Colonic mucosa (tissue), 4 donors: ENCODE results near the gene DUSP18. TPM values are rescaled to one million over a fixed set of nuclear protein-coding genes. Genes with fewer than 3 reads are reported as not detected.

Experiments
- DNase-seq: peaks from one replicate; pipeline ENCODE4 v3.0.0-alpha.2; 2020
- H3K27ac ChIP-seq: fragments of 200-600 bp; one replicate; pipeline ENCODE4 v1.8.0; 2021
- H3K27me3 ChIP-seq: fragments of 200-600 bp; one replicate; pipeline ENCODE4 v1.8.0; 2021
- H3K36me3 ChIP-seq: fragments of 200-600 bp; one replicate; pipeline ENCODE4 v1.8.0; 2021
- H3K4me1 ChIP-seq: fragments of 200-600 bp; one replicate; pipeline ENCODE4 v1.8.0; 2021; ENCODE audit warnings: mild to moderate bottlenecking
- H3K4me3 ChIP-seq: fragments of 200-600 bp; one replicate; pipeline ENCODE4 v1.8.0; 2021
- H3K9ac ChIP-seq, 2 donors: one replicate each; pipeline ENCODE4 v1.7.0; 2013; ENCODE audit warnings: control low read depth in 2 of 2, low read depth in 2 of 2, low read length in 2 of 2
- H3K9me3 ChIP-seq: fragments of 200-600 bp; one replicate; pipeline ENCODE4 v1.8.0; 2021
- intact Hi-C: fragments of 100-400 bp; cut with DNase I; formaldehyde crosslinking; loops from one replicate; pipeline ENCODE4 v1.14.1; 2022
- total RNA-seq, 2 donors: library from RNA; stranded (reverse); fragmentation: NEBNext Ultra II Directional in 1 of 2; extraction: Animal tissue kit (Norgen Biotek cat#: 25700) in 1 of 2; gene quantifications; one replicate each; pipeline ENCODE4 v1.2.1, GENCODE V29; 2021
- TF ChIP-seq, protein P1 (sequence below): fragments of 200-600 bp; IDR thresholded peaks from one replicate; pipeline ENCODE4 v1.8.0; 2022; ENCODE audit warnings: antibody characterized with exemption, mild to moderate bottlenecking
- donor health status: healthy.
- donor health status: DM: no; HTN: no; CAD: no.
- donor health status: DM: no; HTN: no; CAD: no.

DUSP18 gene
- total RNA-seq, 2 donors from 2014 or later = 15.2 to 17.1 TPM

DNA sequence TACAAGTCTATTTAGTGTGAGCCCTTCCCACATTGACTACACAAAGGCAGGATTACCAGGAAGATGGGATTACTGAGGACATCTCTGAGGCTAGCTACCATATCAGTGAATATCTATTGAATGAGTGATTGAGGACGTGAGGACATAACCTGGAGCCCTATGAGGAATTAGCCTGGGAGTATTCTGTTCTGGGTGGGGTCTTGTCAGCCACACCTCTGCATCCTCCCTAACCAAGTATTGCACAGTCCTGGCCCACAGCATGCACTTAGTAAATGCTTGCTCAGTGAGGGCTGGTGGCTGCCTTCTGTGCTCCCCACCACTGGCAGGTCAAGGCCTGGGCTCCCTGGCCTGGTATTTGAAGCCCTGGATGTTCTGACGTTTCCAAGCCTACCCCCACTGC lies 14.8 kb downstream of the DUSP18 start:
- Histone ChIP-seq H3K27me3 (no peaks in the 10 kb centered on the region), H3K4me1 (peaks cover 5% of the 10 kb centered on the region), H3K4me3 (no peak overlapping the region), H3K36me3 (no peaks in the 10 kb centered on the region), H3K9ac (no peak overlapping the region), H3K9me3 (no peaks in the 10 kb centered on the region), H3K27ac (no peak overlapping the region)
- intact Hi-C loops = no loop called here
- no peak for DNase-seq
- TF ChIP-seq, protein P1, sequence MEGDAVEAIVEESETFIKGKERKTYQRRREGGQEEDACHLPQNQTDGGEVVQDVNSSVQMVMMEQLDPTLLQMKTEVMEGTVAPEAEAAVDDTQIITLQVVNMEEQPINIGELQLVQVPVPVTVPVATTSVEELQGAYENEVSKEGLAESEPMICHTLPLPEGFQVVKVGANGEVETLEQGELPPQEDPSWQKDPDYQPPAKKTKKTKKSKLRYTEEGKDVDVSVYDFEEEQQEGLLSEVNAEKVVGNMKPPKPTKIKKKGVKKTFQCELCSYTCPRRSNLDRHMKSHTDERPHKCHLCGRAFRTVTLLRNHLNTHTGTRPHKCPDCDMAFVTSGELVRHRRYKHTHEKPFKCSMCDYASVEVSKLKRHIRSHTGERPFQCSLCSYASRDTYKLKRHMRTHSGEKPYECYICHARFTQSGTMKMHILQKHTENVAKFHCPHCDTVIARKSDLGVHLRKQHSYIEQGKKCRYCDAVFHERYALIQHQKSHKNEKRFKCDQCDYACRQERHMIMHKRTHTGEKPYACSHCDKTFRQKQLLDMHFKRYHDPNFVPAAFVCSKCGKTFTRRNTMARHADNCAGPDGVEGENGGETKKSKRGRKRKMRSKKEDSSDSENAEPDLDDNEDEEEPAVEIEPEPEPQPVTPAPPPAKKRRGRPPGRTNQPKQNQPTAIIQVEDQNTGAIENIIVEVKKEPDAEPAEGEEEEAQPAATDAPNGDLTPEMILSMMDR = no peak

DNA sequence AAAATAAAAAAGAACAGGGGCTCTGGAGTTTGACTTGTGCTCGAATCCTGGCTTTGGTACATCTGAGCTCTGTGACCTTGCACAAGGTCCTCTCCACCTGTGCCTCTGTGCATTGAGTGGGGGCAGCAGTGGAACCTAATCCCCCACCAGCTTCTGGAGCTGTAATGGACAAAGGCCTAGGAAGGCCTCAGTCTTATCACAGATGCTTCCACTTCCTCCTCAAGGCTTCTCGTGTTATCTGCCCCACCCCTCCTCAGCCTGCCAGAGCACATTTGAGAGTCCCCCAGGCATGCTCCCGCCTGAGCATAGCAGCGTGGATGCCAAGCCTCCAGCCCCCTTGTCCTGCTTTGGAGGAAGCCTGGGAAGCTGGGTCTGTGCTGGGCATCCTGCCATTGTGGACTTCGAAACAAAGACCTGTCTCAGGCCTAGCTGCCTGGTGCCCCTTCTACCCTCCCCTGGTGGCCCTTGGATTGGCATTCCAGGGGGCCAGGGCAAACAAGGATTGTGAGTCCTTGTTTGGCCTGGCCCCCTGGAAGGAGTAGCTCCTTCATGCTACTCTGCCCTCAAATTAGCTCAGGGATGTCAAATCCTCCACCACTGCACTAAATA lies 17.1 kb downstream of the DUSP18 start:
- Histone ChIP-seq H3K4me3 (no peak overlapping the region), H3K9ac (no peak overlapping the region), H3K27me3 (no peaks in the 10 kb centered on the region), H3K4me1 (peaks cover 5% of the 10 kb centered on the region), H3K9me3 (no peaks in the 10 kb centered on the region), H3K27ac (no peak overlapping the region), H3K36me3 (no peaks in the 10 kb centered on the region)
- TF ChIP-seq, protein P1 = no peak
- DNase-seq = no peak
- intact Hi-C loops = no loop called here

DNA sequence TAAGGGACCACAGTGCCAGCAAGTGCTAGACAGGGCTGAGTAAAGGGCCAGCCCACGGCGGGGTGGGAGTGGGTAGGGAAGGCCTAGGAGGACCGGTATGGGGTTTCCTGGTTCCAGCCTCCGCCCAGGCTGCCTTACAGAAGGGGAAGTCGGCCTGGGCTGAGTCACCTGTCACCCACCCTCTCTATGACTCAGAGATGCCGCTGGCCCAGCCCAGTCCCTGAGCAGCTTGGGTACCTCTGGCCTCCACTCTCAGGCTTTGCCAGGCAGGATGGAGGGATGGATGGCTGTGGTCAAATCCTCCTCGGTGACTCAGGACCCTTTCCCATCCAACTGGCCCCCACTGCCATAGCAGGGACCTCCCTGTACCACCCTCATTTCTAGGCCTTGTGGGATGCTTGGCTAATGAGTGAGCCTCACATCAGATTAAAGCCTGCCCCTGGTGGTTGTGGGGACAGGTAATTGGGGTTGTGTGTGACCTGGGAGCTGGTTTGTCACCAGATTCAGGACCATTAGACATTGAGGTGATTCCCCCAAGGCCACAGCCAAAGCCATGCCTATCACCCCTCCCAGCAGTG lies 18.2 kb downstream of the DUSP18 start:
- intact Hi-C loops = no loop called here
- TF ChIP-seq, protein P1 = no peak
- Histone ChIP-seq H3K9me3 (no peaks in the 10 kb centered on the region), H3K27me3 (no peaks in the 10 kb centered on the region), H3K4me1 (peaks cover 5% of the 10 kb centered on the region), H3K36me3 (no peaks in the 10 kb centered on the region), H3K9ac (peak overlapping the region in 1 of 2 donors; percentile 62), H3K4me3 (no peak overlapping the region), H3K27ac (no peak overlapping the region)
- peak; percentile 85 for DNase-seq

DNA sequence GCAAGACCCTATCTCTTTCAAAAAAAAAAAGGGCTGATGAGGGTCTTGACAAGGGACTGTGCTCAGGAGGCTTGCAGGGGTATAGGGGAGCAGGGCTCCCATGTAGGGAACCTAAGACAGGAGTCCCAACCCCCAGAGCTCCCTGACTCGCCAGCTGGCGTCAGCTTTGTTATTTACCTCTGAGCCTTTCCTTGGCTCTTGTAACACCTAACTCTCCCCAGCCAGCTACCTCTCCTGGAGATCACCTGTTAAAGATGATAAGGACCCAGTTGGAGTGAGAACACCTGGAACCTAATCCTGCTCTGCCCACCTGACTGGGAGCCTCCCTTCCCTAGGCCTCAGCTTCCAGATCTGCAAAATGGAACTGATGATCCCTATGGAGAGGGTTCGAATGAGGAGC lies 18.9 kb downstream of the DUSP18 start:
- Histone ChIP-seq H3K27me3 (no peaks in the 10 kb centered on the region), H3K9me3 (no peaks in the 10 kb centered on the region), H3K36me3 (no peaks in the 10 kb centered on the region), H3K27ac (no peak overlapping the region), H3K4me3 (no peak overlapping the region), H3K4me1 (peaks cover 5% of the 10 kb centered on the region), H3K9ac (peak overlapping the region in 1 of 2 donors; percentile 62)
- DNase-seq = no peak
- TF ChIP-seq, protein P1 = no peak
- intact Hi-C loops = no loop called here

DNA sequence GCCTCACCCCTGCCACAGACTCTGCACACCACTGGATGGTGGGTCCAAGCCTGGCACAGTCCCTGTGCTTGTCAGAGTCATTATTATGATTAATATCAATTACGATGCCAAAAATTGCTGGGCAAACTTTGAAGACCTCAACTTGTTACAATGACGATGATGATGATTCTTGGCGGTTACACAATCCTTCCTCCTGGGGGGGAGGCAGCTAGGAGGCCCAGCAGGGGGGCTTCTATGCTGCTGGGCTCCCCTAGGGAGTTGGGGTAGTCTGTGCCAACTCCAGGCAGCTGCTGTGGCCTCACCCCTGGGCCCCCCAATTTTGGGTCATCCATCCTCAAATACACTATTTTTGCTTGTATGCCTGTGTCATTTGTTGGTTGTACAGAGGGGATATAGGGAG lies 20.1 kb downstream of the DUSP18 start:
- peaks cover 5% of the 10 kb centered on the region for H3K4me1 ChIP-seq
- H3K9me3 ChIP-seq = no peaks in the 10 kb centered on the region
- TF ChIP-seq, protein P1 = no peak
- intact Hi-C loops = no loop called here
- H3K27me3 ChIP-seq = no peaks in the 10 kb centered on the region
- no peak overlapping the region for H3K27ac ChIP-seq
- no peak overlapping the region for H3K4me3 ChIP-seq
- no peaks in the 10 kb centered on the region for H3K36me3 ChIP-seq
- no peak overlapping the region for H3K9ac ChIP-seq
- DNase-seq = no peak
